Activated CD8-positive, alpha-beta memory T cell treated with anti-CD3 and anti-CD28 coated beads for 4 hours (primary cell): ENCODE results near the gene NEK6.

Source experiments
- DNase-seq, 2 donors: peaks; one replicate each; pipeline ENCODE4 v3.0.0-alpha.2; 2020; ENCODE audit warnings: low read depth in 2 of 2

NEK6 gene

GRCh38 chr9:124261736-124262648 lies 4.2 kb downstream of the NEK6 start:
- no peak for DNase-seq

- DNase-seq = no peak
These were observed 4.9 kb downstream of the NEK6 start for GRCh38 chr9:124262649-124262972.

GRCh38 chr9:124263213-124263612 lies 5.5 kb downstream of the NEK6 start:
- no peak for DNase-seq

GRCh38 chr9:124263800-124264426 lies 6.2 kb downstream of the NEK6 start:
- DNase-seq = no peak

GRCh38 chr9:124264823-124265233 lies 7.1 kb downstream of the NEK6 start:
- no peak for DNase-seq

GRCh38 chr9:124265551-124265950 lies 7.8 kb downstream of the NEK6 start:
- DNase-seq = no peak

- DNase-seq = no peak
These were observed 8.5 kb downstream of the NEK6 start for GRCh38 chr9:124266139-124266825.

GRCh38 chr9:124266826-124267201 lies 9.1 kb downstream of the NEK6 start:
- no peak for DNase-seq

- DNase-seq = no peak
These were observed 9.6 kb downstream of the NEK6 start for GRCh38 chr9:124267271-124267807.

GRCh38 chr9:124268248-124268647 lies 10.5 kb downstream of the NEK6 start:
- no peak for DNase-seq

GRCh38 chr9:124268661-124269060 lies 10.9 kb downstream of the NEK6 start:
- DNase-seq = no peak

GRCh38 chr9:124269556-124269955 lies 11.8 kb downstream of the NEK6 start:
- DNase-seq = no peak

GRCh38 chr9:124270504-124271335 lies 13.0 kb downstream of the NEK6 start:
- no peak for DNase-seq

- DNase-seq = no peak
These were observed 13.9 kb downstream of the NEK6 start for GRCh38 chr9:124271660-124272059.

- DNase-seq = no peak
These were observed 14.4 kb downstream of the NEK6 start for GRCh38 chr9:124272118-124272517.

- no peak for DNase-seq
These were observed 15.2 kb downstream of the NEK6 start for GRCh38 chr9:124272979-124273378.

- DNase-seq = no peak
These were observed 15.8 kb downstream of the NEK6 start for GRCh38 chr9:124273427-124274160.

- DNase-seq = no peak
These were observed 16.5 kb downstream of the NEK6 start for GRCh38 chr9:124274226-124274625.

GRCh38 chr9:124274738-124275137 lies 17.0 kb downstream of the NEK6 start:
- no peak for DNase-seq

- no peak for DNase-seq
These were observed 19.7 kb downstream of the NEK6 start for GRCh38 chr9:124277420-124277819.

- DNase-seq = no peak
These were observed 20.3 kb downstream of the NEK6 start for GRCh38 chr9:124278054-124278540.
